ENCODE measurements around the gene ZNF37A. TPM values are rescaled to one million over a fixed set of nuclear protein-coding genes. Genes with fewer than 3 reads are reported as not detected.
"Not testable (repeated sequence)": the region's sequence is repeated elsewhere in the genome, so short reads cannot be mapped to it uniquely, and the experiment has no call there.

Gene ZNF37A
- 11.3 and 20.1 TPM in 2 replicates for total RNA-seq

- peak; percentile 93 for DNase-seq (ENCODE audit: low read depth)
Observed at GRCh38 chr10:38094158-38094926, at the start of gene ZNF37A. TSS of gene ZNF37A (plus strand) at chr10:38094337. CDS start at chr10:38096618, 2,281 bp downstream.

GRCh38 chr10:38045129-38045528, 49.0 kb upstream of the ZNF37A start:
- DNase-seq (ENCODE audit: low read depth) = no peak

- no peak for DNase-seq (ENCODE audit: low read depth)
Observed at GRCh38 chr10:38047666-38048065, 46.5 kb upstream of the ZNF37A start.

GRCh38 chr10:38050212-38050611, 43.9 kb upstream of the ZNF37A start:
- no peak for DNase-seq (ENCODE audit: low read depth)

- DNase-seq (ENCODE audit: low read depth) = peak; percentile 25
Observed at GRCh38 chr10:38054361-38054797, 39.8 kb upstream of the ZNF37A start.

GRCh38 chr10:38055274-38055894, 38.8 kb upstream of the ZNF37A start:
- DNase-seq (ENCODE audit: low read depth) = not testable (repeated sequence)

GRCh38 chr10:38069663-38070062, 24.5 kb upstream of the ZNF37A start:
- peak; percentile 41 for DNase-seq (ENCODE audit: low read depth)

- DNase-seq (ENCODE audit: low read depth) = no peak
Observed at GRCh38 chr10:38070501-38070900, 23.6 kb upstream of the ZNF37A start.

GRCh38 chr10:38072552-38072951, 21.6 kb upstream of the ZNF37A start:
- no peak for DNase-seq (ENCODE audit: low read depth)

- DNase-seq (ENCODE audit: low read depth) = no peak
Observed at GRCh38 chr10:38076687-38077086, 17.4 kb upstream of the ZNF37A start.

- DNase-seq (ENCODE audit: low read depth) = not testable (repeated sequence)
Observed at GRCh38 chr10:38093318-38093717, 819 bp upstream of the ZNF37A start.

GRCh38 chr10:38093816-38094157, 350 bp upstream of the ZNF37A start:
- no peak for DNase-seq (ENCODE audit: low read depth)

- DNase-seq (ENCODE audit: low read depth) = no peak
Observed at GRCh38 chr10:38094927-38095574, 914 bp downstream of the ZNF37A start.

GRCh38 chr10:38102880-38103279, 8.7 kb downstream of the ZNF37A start:
- peak; percentile 4 for DNase-seq (ENCODE audit: low read depth)

GRCh38 chr10:38103756-38104155, 9.6 kb downstream of the ZNF37A start:
- DNase-seq (ENCODE audit: low read depth) = no peak

- no peak for DNase-seq (ENCODE audit: low read depth)
Observed at GRCh38 chr10:38112159-38112558, 18.0 kb downstream of the ZNF37A start.

GRCh38 chr10:38118072-38118807, 24.1 kb downstream of the ZNF37A start:
- DNase-seq (ENCODE audit: low read depth) = peak; percentile 27

- DNase-seq (ENCODE audit: low read depth) = no peak
Observed at GRCh38 chr10:38119038-38119437, 24.9 kb downstream of the ZNF37A start.

GRCh38 chr10:38127812-38128211, 33.7 kb downstream of the ZNF37A start:
- DNase-seq (ENCODE audit: low read depth) = no peak

GRCh38 chr10:38143587-38143986, 49.5 kb downstream of the ZNF37A start:
- DNase-seq (ENCODE audit: low read depth) = peak; percentile 8

- no peak for DNase-seq (ENCODE audit: low read depth)
Observed at GRCh38 chr10:38146579-38147333, 52.6 kb downstream of the ZNF37A start.

Measured in renal cortical epithelial cell (primary cell).